SK-N-SH (cell line): ENCODE results near the gene LYL1. TPM values are rescaled to one million over a fixed set of nuclear protein-coding genes. Genes with fewer than 3 reads are reported as not detected.

ENCODE experiments used
- CTCF ChIA-PET: fragments of 300-600, 350-600 bp; formaldehyde crosslinking; extraction: SDS; loops from one replicate; lab custom pipeline; 2021; lab: Yijun Ruan, JAX
- POLR2A ChIA-PET: fragments of 350-600 bp; sonication (Branson Sonifier 250); formaldehyde crosslinking; extraction: SDS; loops from one replicate; lab custom pipeline; 2020; ENCODE audit warnings: antibody characterized with exemption, inconsistent platforms; lab: Yijun Ruan, JAX
- DNase-seq: peaks from one replicate; pipeline ENCODE4 v3.0.0; 2012
- H2AFZ ChIP-seq: fragments of 200-600 bp; sonication (generic); 2 replicates; pipeline ENCODE4 v1.8.1; 2016; ENCODE audit warnings: antibody characterized with exemption, mild to moderate bottlenecking, low read depth
- H3F3A ChIP-seq: fragments of 200-600 bp; sonication (generic); replicated peaks from 2 replicates; pipeline ENCODE3; 2016; ENCODE audit warnings: antibody characterized with exemption, mild to moderate bottlenecking; ENCODE audit not compliant: insufficient read depth
- H3K27ac ChIP-seq, 2 experiments: fragments of 200-500 bp in 1 of 2; fragments of 200-600 bp in 1 of 2; sonication (Bioruptor generic) in 1 of 2; sonication (generic), shearing (Covaris generic) in 1 of 2; 2 replicates each; pipeline versions ENCODE4 v1.5.1 to v1.6.1; 2014 to 2016; ENCODE audit warnings: low read depth in 2 of 2, inconsistent platforms in 1 of 2, low read length in 1 of 2, mild to moderate bottlenecking in 1 of 2, mixed read lengths in 1 of 2
- H3K27me3 ChIP-seq: fragments of 200-600 bp; sonication (generic), shearing (Covaris generic); 2 replicates; pipeline ENCODE4 v1.6.1; 2016; ENCODE audit warnings: mixed run types; ENCODE audit not compliant: insufficient read depth
- H3K36me3 ChIP-seq, 2 experiments: fragments of 200-500 bp in 1 of 2; fragments of 200-600 bp in 1 of 2; sonication (Bioruptor generic) in 1 of 2; sonication (generic) in 1 of 2; replicated peaks in 1 of 2; 2 replicates each; pipeline versions ENCODE3 to v1.5.1; 2014 to 2016; ENCODE audit warnings: low read length in 1 of 2, mild to moderate bottlenecking in 1 of 2; ENCODE audit not compliant: insufficient read depth in 2 of 2, control insufficient read depth in 1 of 2
- H3K4me1 ChIP-seq, 2 experiments: fragments of 200-500 bp in 1 of 2; fragments of 200-600 bp in 1 of 2; sonication (Bioruptor generic) in 1 of 2; sonication (generic), shearing (Covaris generic) in 1 of 2; 2 replicates each; pipeline versions ENCODE4 v1.5.1 to v1.6.1; 2014 to 2016; ENCODE audit warnings: low read depth in 1 of 2, low read length in 1 of 2, mixed run types in 1 of 2; ENCODE audit not compliant: insufficient read depth in 2 of 2, control insufficient read depth in 1 of 2
- H3K4me2 ChIP-seq: fragments of 200-600 bp; sonication (generic), shearing (Covaris generic); 2 replicates; pipeline ENCODE4 v1.6.1; 2017; ENCODE audit warnings: mixed run types
- H3K4me3 ChIP-seq, 2 experiments: fragments of 200-500 bp in 1 of 2; fragments of 200-600 bp in 1 of 2; sonication (Bioruptor generic) in 1 of 2; sonication (generic), shearing (Covaris generic) in 1 of 2; 2 replicates each; pipeline versions ENCODE4 v1.5.1 to v1.8.1; 2014 to 2016; ENCODE audit warnings: low read depth in 2 of 2, inconsistent platforms in 1 of 2, low read length in 1 of 2, mild to moderate bottlenecking in 1 of 2, mixed read lengths in 1 of 2, moderate library complexity in 1 of 2
- H3K79me2 ChIP-seq: fragments of 200-600 bp; sonication (generic); 2 replicates; pipeline ENCODE4 v1.8.1; 2017; ENCODE audit warnings: mild to moderate bottlenecking; ENCODE audit not compliant: insufficient read depth
- H3K9ac ChIP-seq: fragments of 200-600 bp; sonication (generic); 2 replicates; pipeline ENCODE4 v1.6.1; 2017; ENCODE audit warnings: mixed run types
- H3K9me2 ChIP-seq: fragments of 200-600 bp; sonication (generic); 2 replicates; pipeline ENCODE4 v1.6.1; 2017; ENCODE audit warnings: mixed run types
- H3K9me3 ChIP-seq: fragments of 200-600 bp; sonication (generic); 2 replicates; pipeline ENCODE4 v1.6.1; 2017; ENCODE audit warnings: mixed run types, mild to moderate bottlenecking, moderate library complexity
- H4K20me1 ChIP-seq: fragments of 200-600 bp; sonication (generic); 2 replicates; pipeline ENCODE4 v1.6.1; 2017; ENCODE audit warnings: mild to moderate bottlenecking, mixed run types; ENCODE audit not compliant: insufficient read depth
- ELF1 ChIP-seq: IDR thresholded peaks from 2 replicates; pipeline ENCODE4 v1.4.0; 2012
- FOXJ3 ChIP-seq: sonication (generic); formaldehyde crosslinking; IDR thresholded peaks from 2 replicates; pipeline ENCODE4 v1.5.1; 2020; ENCODE audit warnings: mild to moderate bottlenecking, missing genetic modification reagents
- FOXM1 ChIP-seq: IDR thresholded peaks from 2 replicates; pipeline ENCODE4 v1.4.0; 2012; ENCODE audit warnings: low read depth, mild to moderate bottlenecking
- GATA2 ChIP-seq: sonication (generic); formaldehyde crosslinking; IDR thresholded peaks from 2 replicates; pipeline ENCODE4 v1.5.0; 2020; ENCODE audit warnings: mild to moderate bottlenecking, missing genetic modification reagents
- IRF3 ChIP-seq: fragments of 150-350 bp; IDR thresholded peaks from 2 replicates; pipeline ENCODE4 v1.6.1; 2016; ENCODE audit warnings: mild to moderate bottlenecking, low read depth, low read length
- MEF2A ChIP-seq: IDR thresholded peaks from 2 replicates; pipeline ENCODE4 v1.4.0; 2012; ENCODE audit warnings: low read depth, borderline replicate concordance
- POLR2AphosphoS5 ChIP-seq: IDR thresholded peaks from 2 replicates; pipeline ENCODE4 v1.6.1; 2012; ENCODE audit warnings: low read depth, low read length
- RFX5 ChIP-seq: IDR thresholded peaks from 2 replicates; pipeline ENCODE4 v1.6.1; 2012; ENCODE audit warnings: mild to moderate bottlenecking, improper control_type of control experiment, low read length
- TAF1 ChIP-seq: IDR thresholded peaks from 2 replicates; pipeline ENCODE4 v1.6.1; 2012; ENCODE audit warnings: low read depth, mild to moderate bottlenecking, low read length, moderate library complexity, borderline replicate concordance
- USF2 ChIP-seq: fragments of 150-350 bp; IDR thresholded peaks from 2 replicates; pipeline ENCODE4 v1.6.1; 2017; ENCODE audit warnings: antibody characterized with exemption, low read length, low read depth, borderline replicate concordance
- WGBS: methylation state at CpG from one replicate; pipeline ENCODE4 v1.1.6; 2017; ENCODE audit warnings: low lambda C conversion rate; 5-methylcytosine and 5-hydroxymethylcytosine counted together
- polyA plus RNA-seq, 3 experiments: library from polyadenylated mRNA; depleted of rRNA; stranded (reverse); fragments of >200 nt; gene quantifications; 2 replicates each; pipeline ENCODE4 v1.2.3, GENCODE V29; 2012

Gene LYL1
- polyA plus RNA-seq, 1 of the 3 experiments (the other 2 are of a cell fraction), result 2.2 TPM

- POLR2A ChIA-PET, result interaction anchor here (1.0 kb wide), 1 partner anchor 11 kb away, joined by 4 read pairs; the partner anchor contains the start of genes IER2 and STX10
- Histone ChIP-seq H3K9me3 (no peaks in the 10 kb centered on the region), H3F3A (peaks cover 14% of the 10 kb centered on the region), H4K20me1 (peaks cover 13% of the 10 kb centered on the region)
- no peak for TF ChIP-seq MEF2A
- no peak for TF ChIP-seq POLR2AphosphoS5
- no peak for TF ChIP-seq FOXJ3 (CRISPR knock-in tag)
- TF ChIP-seq, all 33 proteins: peak for 0
- no peak overlapping the region for H3K4me2 ChIP-seq
- H3K27me3 ChIP-seq, result no peaks in the 10 kb centered on the region
- CTCF ChIA-PET, result interaction anchor here (0.5 kb wide), 1 partner anchor 933 kb away, joined by 3 read pairs; no protein-coding TSS in a partner anchor
- no peak for DNase-seq
- H3K4me1 ChIP-seq, result no peaks in the 10 kb centered on the region
- no peak overlapping the region for H2AFZ ChIP-seq
- H3K79me2 ChIP-seq, result peaks cover 23% of the 10 kb centered on the region
- H3K9me2 ChIP-seq, result no peaks in the 10 kb centered on the region
- peaks cover 14 to 43% of the 10 kb centered on the region in 2 experiments for H3K36me3 ChIP-seq
- no peak overlapping the region for H3K27ac ChIP-seq
- no peak overlapping the region for H3K9ac ChIP-seq
- 93% methylated on average over 8 of the region's 10 CpGs for WGBS
- no peak overlapping the region for H3K4me3 ChIP-seq
These were observed 36.2 kb upstream of the LYL1 start for GRCh38 chr19:13138916-13139198.

GRCh38 chr19:13138171-13138915 lies 35.7 kb upstream of the LYL1 start:
- POLR2A ChIA-PET, result interaction anchor here (1.0 kb wide), 1 partner anchor 11 kb away, joined by 4 read pairs; the partner anchor contains the start of genes IER2 and STX10

More at GRCh38 chr19:13138171-13138915, 35.7 kb upstream of the LYL1 start:
- no peaks in the 10 kb centered on the region for H3K9me2 ChIP-seq
- H3K36me3 ChIP-seq, result peaks cover 9 to 43% of the 10 kb centered on the region in 2 experiments
- H3K4me1 ChIP-seq, result no peaks in the 10 kb centered on the region
- no peak for DNase-seq
- 91% methylated on average over 29 of the region's 40 CpGs for WGBS
- no peak overlapping the region for H3K4me2 ChIP-seq
- no peak overlapping the region for H3K9ac ChIP-seq
- H3F3A ChIP-seq, result peaks cover 10% of the 10 kb centered on the region
- CTCF ChIA-PET, result interaction anchor here (0.5 kb wide), 1 partner anchor 934 kb away, joined by 3 read pairs; no protein-coding TSS in a partner anchor
- peaks cover 18% of the 10 kb centered on the region for H4K20me1 ChIP-seq
- no peak for TF ChIP-seq FOXM1
- no peak for TF ChIP-seq FOXJ3 (CRISPR knock-in tag)
- no peak for TF ChIP-seq TAF1
- no peak for TF ChIP-seq USF2
- no peak for TF ChIP-seq IRF3
- no peak for TF ChIP-seq RFX5
- no peak for TF ChIP-seq ELF1
- no peak for TF ChIP-seq GATA2
- no peak overlapping the region for H3K27ac ChIP-seq
- H3K27me3 ChIP-seq, result no peaks in the 10 kb centered on the region
- no peak overlapping the region for H3K4me3 ChIP-seq
- H2AFZ ChIP-seq, result no peak overlapping the region
- peaks cover 28% of the 10 kb centered on the region for H3K79me2 ChIP-seq
- no peaks in the 10 kb centered on the region for H3K9me3 ChIP-seq
